ENCODE data around the gene NIPA2.
A peak's percentile ranks its signal among the peaks of the same experiment; 100 is the strongest.

NIPA2 gene

DNA sequence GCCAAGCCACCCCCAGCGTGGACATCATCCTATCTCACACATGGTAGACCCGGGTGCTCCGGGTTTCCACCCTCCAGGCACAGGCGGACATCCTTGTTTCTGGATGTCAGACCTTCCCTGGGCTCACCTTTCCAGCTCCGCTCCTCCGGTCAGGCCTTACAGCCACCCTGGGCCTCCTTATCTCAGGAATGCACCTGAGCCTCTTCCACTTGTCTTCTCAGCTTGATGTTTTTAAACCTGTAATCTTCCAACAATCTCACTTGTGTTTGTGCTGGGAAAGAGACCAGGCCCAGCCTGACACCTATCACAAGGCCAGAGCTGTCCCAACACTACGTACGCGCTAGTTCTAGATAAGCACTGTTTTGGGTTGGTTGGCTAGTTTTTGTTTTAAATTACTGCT lies 53.9 kb downstream of the NIPA2 start:
- no peaks in the 10 kb centered on the region for H3K9me3 ChIP-seq
- TF ChIP-seq, protein P1, sequence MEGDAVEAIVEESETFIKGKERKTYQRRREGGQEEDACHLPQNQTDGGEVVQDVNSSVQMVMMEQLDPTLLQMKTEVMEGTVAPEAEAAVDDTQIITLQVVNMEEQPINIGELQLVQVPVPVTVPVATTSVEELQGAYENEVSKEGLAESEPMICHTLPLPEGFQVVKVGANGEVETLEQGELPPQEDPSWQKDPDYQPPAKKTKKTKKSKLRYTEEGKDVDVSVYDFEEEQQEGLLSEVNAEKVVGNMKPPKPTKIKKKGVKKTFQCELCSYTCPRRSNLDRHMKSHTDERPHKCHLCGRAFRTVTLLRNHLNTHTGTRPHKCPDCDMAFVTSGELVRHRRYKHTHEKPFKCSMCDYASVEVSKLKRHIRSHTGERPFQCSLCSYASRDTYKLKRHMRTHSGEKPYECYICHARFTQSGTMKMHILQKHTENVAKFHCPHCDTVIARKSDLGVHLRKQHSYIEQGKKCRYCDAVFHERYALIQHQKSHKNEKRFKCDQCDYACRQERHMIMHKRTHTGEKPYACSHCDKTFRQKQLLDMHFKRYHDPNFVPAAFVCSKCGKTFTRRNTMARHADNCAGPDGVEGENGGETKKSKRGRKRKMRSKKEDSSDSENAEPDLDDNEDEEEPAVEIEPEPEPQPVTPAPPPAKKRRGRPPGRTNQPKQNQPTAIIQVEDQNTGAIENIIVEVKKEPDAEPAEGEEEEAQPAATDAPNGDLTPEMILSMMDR (IDR thresholded peaks at IDR 0.05; ENCODE audit: low read depth, low read length) = no peak
- H3K36me3 ChIP-seq = peaks cover 17% of the 10 kb centered on the region; the same call in 1 of the 2 replicates

GRCh38 chr15:22893081-22893480 lies 54.6 kb downstream of the NIPA2 start:
- no peaks in the 10 kb centered on the region for H3K27me3 ChIP-seq
- no peaks in the 10 kb centered on the region for H3K9me3 ChIP-seq
- TF ChIP-seq, protein P1 (IDR thresholded peaks at IDR 0.05; ENCODE audit: low read depth, low read length) = no peak
- peaks cover 17% of the 10 kb centered on the region; the same call in 1 of the 2 replicates for H3K36me3 ChIP-seq
- H3K4me1 ChIP-seq = no peaks in the 10 kb centered on the region
- no peak overlapping the region for H3K4me3 ChIP-seq (ENCODE audit: low read depth, low read length)
- DNase-seq = no peak

More for the DNA sequence above, 53.9 kb downstream of the NIPA2 start:
- DNase-seq = no peak
- peaks cover 3% of the 10 kb centered on the region; the same call in 1 of the 2 replicates for H3K4me1 ChIP-seq
- no peaks in the 10 kb centered on the region for H3K27me3 ChIP-seq
- no peak overlapping the region for H3K4me3 ChIP-seq (ENCODE audit: low read depth, low read length)

- DNase-seq = no peak
- H3K4me3 ChIP-seq (ENCODE audit: low read depth, low read length) = no peak overlapping the region
- no peaks in the 10 kb centered on the region for H3K27me3 ChIP-seq
- TF ChIP-seq, protein P1 (IDR thresholded peaks at IDR 0.05; ENCODE audit: low read depth, low read length) = no peak
- peaks cover 17% of the 10 kb centered on the region for H3K36me3 ChIP-seq
- no peaks in the 10 kb centered on the region for H3K9me3 ChIP-seq
- H3K4me1 ChIP-seq = no peaks in the 10 kb centered on the region
These were observed 55.4 kb downstream of the NIPA2 start for GRCh38 chr15:22893881-22894280.

DNA sequence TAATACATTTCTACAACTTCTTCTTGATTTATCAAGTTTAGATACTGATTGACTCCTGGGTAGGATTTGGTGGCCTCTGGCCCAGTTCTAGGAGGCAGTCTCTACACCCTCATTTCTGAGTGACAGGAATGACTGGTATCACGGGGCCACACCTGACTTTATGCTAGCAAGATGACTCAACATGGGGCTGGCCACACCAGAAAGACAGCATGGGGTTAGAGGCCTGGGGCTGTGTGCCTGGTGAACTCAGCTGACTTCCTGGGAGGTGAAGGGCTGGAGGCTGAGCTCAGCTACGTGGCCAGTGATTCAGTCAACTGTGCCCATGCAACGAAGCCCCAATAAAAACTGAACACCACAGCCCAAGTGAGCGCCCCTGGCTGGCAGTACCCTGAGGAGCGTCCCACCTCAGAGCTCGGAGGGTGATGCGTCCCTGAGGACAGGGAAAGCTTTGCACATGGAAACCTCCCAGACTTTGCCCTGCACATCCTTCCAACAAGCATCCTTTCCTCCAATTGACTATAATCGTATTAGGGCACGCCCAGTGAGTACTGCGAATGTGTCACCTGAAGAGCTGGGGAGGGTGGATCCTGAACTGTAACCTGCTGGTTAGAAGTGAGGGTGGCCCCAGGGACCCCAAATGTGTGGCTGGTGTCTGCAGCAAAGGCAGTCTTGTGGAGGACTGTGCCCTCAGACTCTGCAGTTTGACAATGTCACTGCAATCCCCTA lies 57.2 kb downstream of the NIPA2 start:
- H3K4me3 ChIP-seq (ENCODE audit: low read depth, low read length) = no peak overlapping the region
- TF ChIP-seq, protein P1 (IDR thresholded peaks at IDR 0.05; ENCODE audit: low read depth, low read length) = no peak
- DNase-seq = no peak

DNA sequence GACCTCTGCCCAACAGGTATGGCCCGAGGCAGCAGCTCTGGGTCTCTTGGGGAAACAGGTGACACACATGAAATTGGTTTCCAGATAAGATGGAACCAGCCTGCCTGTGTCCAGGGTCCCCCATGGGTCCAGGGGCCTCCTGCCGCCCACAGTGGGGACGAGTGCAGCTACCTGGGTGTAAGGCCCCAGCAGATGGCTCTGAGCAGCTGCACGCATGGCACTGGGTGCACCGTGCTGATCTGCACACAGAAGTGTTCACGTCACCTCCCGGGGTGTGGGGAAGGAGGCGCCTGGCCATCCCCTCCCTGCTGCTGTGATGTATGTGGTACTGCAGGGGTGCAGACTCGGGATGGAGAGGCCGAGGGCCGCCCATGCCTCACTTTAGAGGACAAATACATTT lies 63.6 kb downstream of the NIPA2 start:
- Histone ChIP-seq H3K27me3 (no peaks in the 10 kb centered on the region), H3K36me3 (peaks cover 23% of the 10 kb centered on the region), H3K4me3 (ENCODE audit: low read depth, low read length) (no peak overlapping the region), H3K4me1 (no peaks in the 10 kb centered on the region), H3K9me3 (no peaks in the 10 kb centered on the region)
- DNase-seq = no peak
- TF ChIP-seq, protein P1 (IDR thresholded peaks at IDR 0.05; ENCODE audit: low read depth, low read length) = no peak

More for the DNA sequence above, 57.2 kb downstream of the NIPA2 start:
- H3K4me1 ChIP-seq = no peaks in the 10 kb centered on the region
- H3K36me3 ChIP-seq = peaks cover 22% of the 10 kb centered on the region
- H3K27me3 ChIP-seq = no peaks in the 10 kb centered on the region
- no peaks in the 10 kb centered on the region for H3K9me3 ChIP-seq

DNA sequence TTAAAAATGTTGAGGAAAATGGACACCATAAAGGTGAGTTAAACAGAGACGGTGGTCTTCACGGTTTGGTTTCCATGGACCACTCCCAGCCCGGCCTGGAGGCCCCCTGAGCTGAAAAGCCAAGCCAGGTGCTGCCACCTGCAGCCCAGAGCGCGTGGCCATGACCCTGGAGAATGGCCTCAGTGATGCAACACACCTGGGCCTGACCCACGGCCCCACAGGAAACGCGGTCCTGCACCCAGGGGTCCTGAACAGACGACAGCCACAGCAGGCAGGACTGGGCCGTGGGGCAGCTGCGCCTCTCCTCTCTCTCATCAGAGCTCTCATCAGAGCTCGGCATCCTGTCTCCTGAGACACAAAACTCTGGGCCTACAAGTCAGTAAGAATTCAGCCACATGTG lies 64.1 kb downstream of the NIPA2 start:
- peaks cover 29% of the 10 kb centered on the region for H3K36me3 ChIP-seq
- no peaks in the 10 kb centered on the region for H3K9me3 ChIP-seq
- H3K27me3 ChIP-seq = no peaks in the 10 kb centered on the region
- no peak for DNase-seq
- no peak overlapping the region for H3K4me3 ChIP-seq (ENCODE audit: low read depth, low read length)
- TF ChIP-seq, protein P1 (IDR thresholded peaks at IDR 0.05; ENCODE audit: low read depth, low read length) = 0 out of 2 replicates have a peak, but pooled peaks have one; percentile 4
- no peaks in the 10 kb centered on the region for H3K4me1 ChIP-seq
